Dedifferentiated amniotic fluid mesenchymal stem cell (primary cell): Measurements from ENCODE around the gene RPL18A.

Source experiments
- DNase-seq: peaks from one replicate; pipeline ENCODE4 v3.0.0-alpha.2; 2016; ENCODE audit errors: extremely low spot score

RPL18A gene

DNA sequence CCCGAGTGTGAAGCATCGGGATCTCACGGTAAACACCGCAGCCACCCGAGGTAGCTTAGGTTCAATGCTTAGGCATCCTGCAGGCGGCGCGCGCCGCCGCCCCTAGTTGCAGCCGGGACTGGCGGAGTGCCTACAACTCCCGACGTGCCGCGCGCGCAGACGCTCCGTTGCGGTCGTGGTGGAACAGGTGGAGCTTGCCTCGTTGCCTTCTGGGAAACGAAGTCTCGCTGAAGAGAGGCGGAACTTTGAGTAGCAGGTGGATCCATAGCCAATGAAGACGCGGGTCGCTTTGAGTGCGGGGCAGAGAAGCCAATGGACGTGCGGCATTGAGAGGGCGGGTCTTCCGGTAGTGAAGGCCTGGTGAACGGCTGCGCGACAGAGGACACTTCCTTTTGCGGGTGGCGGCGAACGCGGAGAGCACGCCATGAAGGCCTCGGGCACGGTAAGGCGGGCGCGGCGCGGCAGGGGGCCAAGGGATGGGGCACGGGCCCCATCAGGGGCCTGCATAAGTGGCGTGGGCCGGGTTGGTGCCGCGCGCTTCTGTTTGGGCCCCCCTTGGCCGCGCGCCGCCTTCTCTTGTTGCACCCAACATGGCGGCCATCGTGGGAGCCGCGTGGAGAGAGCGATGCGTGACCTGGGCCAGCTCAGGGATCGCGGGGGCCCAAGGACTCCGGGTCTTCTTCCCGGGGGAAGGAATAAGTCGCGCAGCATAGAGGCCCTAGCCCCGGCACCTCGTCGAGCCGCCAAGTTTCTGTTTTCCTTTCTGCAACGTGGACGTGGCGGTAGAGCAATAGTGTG is at the start of gene RPL18A:
Gene RPL18A (plus strand): TSS at position 378 of the 798 bp plus-strand sequence. CDS start 47 bp downstream, at position 425.
- DNase-seq: peak; percentile 100

DNA sequence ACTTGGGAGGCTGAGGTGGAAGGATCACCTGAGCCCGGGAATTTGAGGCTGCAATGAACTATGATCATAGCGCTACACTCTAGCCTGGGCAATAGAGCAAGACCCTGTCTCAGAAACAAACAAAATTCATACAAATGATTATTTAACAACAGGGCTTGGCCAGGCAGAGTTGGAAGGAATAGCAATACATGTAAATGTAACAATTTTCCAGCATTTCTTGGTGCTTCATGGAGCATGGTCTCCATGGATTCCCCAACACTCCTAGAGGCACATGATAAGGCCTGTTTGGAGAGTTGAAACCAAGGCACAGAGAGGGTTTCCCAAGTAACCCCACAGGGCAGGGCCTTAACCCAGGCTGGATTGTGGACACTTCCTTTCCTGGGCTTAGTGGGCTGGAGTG is 48.6 kb upstream of the RPL18A start:
- DNase-seq: no peak

DNA sequence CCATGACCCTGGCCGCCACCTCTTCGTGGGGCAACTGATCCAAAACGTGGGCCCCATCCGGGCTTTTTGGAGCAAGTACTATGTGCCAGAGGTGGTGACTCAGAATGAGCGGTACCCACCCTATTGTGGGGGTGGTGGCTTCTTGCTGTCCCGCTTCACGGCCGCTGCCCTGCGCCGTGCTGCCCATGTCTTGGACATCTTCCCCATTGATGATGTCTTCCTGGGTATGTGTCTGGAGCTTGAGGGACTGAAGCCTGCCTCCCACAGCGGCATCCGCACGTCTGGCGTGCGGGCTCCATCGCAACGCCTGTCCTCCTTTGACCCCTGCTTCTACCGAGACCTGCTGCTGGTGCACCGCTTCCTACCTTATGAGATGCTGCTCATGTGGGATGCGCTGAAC is 48.0 kb upstream of the RPL18A start:
- DNase-seq: no peak

DNA sequence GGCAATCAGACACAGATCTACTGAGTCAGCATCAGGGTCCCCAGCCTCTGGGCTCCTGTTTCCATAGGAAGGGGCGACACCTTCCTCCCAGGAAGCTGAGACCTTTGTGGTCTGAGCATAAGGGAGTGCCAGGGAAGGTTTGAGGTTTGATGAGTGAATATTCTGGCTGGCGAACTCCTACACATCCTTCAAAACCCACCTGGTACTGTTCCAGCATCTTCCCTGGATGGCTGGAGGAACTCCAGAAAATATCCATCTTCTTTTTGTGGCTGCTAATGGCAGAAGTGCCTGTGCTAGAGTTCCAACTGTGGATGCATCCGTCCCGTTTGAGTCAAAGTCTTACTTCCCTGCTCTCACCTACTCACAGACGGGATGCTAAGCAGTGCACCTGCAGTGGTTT is 47.6 kb upstream of the RPL18A start:
- no peak for DNase-seq

DNA sequence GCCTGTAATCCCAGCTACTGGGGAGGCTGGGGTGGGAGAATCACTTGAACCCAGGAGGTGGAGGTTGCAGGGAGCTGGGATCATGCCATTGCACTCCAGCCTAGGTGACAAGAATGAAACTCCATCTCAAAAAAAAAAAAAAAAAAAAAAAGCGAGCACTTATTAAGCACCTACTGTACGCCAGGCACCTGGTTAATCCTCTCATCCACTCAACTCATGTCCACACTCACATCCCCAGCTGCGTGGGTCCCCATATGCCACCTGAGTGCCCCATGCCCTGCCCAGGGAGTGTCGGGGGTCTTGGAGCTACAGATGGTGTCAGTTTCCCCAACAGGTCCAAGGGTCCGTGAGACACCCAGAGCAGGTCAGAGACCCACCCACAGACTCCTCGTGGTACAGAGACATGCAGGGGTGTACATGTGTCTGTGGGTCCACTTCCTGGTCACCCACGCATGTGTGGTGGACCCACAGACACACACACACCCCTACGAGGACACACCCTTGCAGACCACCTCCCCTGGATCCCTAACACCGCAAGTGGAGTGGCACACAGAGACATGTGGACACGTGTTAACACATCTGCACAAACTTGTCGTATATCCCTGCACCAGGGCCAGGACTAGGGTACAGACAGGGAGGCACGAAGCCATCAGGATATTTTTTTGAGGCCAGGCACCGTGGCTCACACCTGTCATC is 41.9 kb upstream of the RPL18A start:
- DNase-seq: no peak

DNA sequence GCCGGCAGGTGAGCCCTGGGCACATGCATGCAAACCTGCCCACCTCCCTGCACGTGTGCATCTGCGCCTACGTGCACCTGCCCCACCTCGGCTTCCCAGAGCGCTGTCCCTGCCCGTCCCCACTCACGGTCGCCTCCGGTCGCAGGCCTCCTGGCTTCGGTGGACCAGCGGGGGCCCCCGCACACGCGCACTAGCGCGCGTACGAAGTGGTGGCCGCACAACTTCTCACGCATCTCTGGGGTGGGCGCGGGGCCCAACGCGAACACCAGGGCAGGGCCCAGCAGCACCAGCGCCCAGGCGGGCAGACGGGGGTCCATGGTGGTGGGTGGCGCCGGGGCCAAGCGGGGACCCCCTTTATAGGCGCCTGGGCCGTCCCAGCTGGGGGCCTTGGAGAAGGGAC is 38.5 kb upstream of the RPL18A start, which contains the start of gene INSL3:
Gene INSL3 (minus strand): TSS at position 330 of the 400 bp plus-strand sequence. CDS start 13 bp downstream, at position 317.
- DNase-seq: no peak

DNA sequence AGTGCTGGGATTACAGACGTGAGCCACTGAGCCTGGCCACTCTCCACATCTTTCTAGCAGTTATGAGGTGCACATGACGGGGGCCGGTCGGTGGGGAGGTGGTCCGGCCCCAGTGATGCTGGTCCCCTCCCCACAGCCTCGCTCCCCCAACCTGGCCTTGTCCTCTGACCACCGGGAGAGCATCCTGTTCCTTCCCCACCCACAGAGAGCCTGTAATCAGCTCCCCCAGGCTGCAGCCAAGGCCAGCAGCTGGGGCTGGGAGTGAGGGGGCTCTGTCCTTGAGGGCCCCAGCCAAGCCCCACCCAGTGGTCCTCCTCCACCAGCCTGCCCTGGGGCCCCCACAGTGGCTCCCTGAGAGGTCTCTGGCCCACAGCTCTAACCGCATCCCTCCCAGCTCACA is 35.4 kb upstream of the RPL18A start:
- no peak for DNase-seq

DNA sequence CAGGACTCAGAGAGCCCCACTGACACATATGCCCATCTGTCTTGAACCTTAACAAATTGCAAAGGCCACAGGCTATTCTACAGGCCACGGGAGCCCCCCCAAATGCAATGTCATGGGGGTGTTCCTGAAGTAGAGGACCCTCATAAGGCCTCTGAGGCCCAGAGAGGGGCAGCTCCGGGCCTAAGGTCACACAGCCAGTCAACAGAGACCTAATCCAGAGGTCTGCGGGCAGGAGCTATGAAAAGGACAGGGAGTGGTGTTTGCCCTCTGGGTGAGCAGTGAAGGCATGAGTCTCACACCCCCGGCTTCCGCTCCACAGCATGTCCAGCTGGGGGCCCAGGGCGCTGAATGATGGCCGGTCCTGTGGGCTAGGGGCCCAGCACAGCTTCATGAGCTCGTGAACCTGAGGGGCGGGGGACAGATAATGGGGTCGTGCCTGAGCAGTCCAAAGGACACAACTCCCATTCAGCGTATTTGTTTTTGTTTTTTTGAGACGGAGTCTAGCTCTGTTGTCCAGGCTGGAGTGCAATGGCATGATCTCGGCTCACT is 33.1 kb upstream of the RPL18A start:
- DNase-seq: no peak

DNA sequence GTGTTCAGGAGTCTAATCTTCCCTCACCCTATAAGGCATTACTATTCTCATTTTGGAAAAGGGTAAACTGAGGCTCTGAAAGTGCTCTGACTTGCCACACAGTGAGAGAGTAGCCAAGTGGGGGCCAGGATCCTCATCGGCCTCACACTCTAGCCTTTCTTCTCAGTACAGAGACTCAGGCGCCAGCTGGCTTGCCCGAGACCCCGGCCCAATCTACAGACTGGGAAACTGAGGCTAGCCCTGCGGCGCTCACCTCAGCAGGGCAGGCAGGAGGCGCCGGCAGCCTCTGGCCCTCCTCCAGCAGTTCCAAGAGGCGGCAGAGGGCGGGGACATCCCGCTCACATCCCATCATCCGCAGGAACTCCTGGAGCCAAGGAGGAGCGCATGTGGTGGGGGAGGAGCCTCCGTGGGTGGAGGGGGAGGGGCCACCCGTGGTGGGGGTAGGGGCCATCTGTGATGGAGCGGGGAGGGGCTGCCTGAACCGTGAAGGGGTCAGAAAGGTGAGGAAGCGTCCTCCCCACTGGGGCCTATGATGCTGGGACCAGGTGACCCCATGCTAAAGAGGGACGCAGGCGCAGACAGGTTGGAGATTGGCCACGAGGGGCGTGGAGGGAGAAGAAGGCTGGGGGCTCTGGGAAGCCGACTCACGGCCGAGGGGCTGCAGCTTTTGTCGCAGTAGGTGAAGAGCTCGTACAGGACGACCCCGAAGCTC is 29.7 kb upstream of the RPL18A start:
- DNase-seq: no peak

DNA sequence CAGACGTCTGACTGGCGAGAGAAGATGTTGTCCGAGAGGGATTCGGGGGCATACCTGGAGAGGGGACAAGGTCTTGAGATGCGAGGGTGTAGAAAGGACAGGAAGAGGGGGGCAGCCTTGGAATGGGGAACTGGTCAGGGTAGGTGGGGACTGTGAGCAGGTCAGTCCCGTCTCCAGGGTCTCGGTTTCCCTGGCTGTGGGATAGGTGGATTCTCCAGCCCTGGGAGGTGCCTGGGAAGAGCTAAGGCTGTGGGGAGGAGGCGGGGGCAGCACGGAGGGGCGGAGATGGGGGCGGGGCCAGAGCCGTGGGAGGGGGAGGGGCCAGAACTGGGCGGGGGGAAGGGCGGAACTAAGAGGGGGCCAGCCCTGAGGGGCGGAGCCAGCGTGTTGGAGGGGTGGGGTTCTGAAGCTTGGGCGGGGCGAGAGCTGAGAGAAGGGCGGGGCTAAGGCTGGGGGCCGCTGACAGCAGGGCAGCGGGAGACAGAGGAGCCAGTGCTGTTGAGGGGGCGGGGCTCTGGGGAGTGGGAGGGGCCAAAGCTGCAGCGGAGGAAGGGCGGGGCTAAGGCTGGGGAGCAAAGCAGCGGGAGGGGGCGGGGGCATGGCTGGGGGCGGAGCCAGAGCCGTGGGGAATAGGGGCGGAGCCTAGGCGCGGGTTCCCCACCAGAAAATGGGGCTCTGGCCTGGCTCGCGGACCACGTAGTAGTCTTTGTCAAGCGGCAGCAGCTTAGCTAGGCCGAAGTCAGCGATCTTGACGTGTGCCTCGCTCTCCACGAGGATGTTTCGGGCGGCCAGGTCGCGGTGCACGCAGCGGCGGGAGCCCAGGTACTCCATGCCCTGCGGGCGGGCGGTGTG is 28.9 kb upstream of the RPL18A start:
- no peak for DNase-seq

DNA sequence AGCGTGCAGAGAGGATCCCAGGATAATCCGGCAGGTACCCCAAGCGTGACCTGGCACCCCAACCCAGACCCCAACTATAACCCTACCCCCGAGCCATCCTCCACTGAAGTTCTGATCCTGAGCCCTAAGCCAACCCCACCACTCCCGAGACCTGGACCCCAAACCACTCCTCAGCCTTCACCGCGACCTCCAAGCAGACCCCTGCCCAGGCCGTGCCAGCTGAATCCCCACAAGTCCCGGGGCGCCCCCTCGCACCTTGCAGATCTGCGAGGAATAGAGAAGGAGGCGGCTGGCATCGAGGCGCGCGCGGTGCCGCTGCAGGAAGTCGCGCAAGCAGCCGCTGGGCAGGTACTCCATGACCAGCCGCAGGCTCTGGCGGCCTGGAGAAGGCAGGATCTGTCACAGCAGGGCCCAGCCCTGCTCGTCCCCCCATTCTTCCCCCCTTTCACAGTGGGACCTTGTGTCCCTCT is 28.3 kb upstream of the RPL18A start:
- DNase-seq: no peak

DNA sequence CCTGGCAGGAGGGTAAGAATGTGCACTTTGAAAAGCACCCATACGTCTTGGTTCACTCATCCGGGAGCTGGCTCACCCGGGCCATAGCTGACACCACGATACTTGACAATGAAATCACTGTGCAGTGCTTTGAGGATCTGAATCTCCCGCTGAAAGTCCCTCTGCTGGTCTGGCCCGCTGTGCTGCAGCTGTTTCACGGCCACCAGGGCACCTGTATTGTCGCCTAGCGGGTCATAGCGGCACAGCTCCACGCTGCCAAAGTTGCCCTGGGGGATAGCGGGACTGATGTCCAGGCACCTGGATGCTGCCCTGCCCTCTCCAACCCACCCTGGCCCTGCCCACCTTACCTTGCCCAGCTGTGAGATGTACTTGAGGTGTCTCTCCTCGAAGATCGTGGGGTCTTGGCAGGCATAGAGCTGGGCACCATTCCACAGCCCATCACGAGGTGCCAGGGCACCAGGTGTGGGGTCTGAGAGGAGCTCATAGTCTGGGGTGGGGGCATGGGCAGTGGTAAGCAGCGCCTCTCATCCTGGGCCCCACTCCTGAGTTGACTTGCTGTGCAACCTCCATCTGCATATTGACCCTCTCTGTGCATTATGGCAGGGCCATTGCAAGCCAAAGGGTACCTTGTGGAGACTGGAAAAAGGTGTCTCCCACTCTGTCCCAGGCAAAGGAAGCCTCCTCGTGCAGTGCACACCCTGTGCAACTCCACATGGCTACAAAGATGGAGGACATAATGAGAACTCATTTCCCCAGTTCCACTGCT is 27.1 kb upstream of the RPL18A start:
- DNase-seq: no peak

DNA sequence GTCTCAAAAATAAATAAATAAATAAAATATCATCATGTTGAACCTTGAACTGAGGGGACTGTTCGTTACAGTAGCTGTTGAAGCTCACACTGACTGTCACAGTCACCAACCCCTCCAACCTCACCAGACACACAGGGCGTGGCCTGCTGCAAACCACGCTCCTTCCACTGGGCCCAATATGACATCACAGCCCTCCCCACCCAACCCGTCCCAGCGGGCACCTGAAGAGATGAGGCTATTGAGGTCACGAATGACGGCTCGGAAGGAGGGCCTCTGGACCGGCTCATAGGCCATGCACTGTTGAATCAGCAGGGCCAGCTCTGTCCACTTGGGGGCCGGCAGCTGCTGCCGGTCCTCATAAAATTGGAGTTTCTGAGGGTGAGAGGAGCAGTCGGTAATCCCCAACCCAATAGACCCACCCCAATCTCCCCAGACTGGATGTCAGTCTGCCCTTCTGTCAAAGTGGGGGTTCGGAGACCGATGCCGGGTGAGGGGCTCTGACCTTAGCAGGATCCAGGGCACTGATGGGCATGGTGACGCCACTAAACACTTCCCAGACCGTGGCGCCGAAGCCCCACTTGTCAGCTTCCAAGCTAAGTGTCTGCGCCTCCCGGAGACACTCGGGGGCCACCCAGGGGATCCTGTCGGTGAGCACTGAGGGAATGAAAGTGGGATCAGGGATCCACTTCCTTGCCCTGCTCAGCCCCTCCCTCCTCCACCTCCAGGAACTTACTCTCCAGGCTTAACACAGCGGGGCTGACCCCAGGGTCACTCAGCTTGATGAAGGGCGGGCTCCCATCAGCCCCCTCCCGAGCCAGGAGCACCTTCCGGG is 25.1 kb upstream of the RPL18A start:
- no peak for DNase-seq

DNA sequence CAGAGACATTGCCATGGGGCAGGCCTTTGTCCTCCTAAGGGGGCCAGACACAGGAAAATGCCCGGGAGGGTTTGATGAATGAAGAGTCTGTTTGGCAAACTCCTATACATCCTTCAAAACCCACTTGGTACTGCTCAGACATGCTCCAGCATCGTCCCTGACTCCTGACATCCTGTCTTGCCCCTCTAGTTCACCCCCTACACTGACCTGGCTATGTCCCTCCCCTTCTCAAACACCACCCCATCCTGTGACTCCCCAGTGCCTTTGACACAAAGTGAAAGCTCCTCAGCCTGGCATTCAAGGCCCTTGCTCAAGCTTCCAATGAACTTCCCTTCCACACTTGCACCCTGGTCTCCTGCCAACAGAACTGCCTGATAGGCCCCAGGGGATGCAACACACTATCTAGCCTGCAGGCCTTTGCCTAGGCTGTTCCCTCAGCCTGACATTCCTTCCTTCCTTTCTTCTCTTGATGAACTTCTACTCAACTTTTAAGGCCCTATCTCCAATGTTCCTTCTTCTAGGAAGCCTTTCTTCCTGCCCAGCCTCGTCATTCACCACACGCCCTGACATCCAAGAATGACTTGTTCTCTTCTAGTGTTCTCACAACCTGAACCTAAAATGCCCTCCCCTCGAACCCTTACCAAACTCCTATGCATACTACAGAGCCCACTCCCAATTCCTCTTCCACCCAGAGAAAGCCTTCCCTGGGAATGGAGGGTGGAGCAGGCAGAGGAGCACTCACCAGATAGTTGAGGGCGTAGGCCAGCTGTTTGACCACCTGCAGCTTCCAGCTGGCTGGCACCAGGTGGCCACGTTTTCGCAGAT is 24.3 kb upstream of the RPL18A start:
- DNase-seq: no peak

DNA sequence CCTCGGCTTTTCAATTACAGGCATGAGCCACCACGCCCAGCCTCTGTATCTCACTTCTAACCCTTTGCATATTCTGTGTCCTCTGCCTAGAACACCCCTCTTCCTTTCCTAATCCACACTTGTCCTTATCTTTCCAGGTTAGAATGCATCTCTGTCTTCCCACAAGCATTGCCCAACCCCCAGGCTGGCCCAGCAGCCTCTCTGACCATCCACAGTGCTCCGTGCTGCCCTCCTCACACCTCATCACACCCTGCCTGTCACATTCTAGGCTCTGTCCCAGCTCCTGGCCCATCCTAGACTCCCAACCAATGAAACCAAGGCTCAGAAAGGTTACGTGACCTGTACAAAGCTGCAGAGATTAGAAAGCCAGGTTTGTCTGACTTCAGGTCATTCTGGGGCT is 23.2 kb upstream of the RPL18A start:
- no peak for DNase-seq

DNA sequence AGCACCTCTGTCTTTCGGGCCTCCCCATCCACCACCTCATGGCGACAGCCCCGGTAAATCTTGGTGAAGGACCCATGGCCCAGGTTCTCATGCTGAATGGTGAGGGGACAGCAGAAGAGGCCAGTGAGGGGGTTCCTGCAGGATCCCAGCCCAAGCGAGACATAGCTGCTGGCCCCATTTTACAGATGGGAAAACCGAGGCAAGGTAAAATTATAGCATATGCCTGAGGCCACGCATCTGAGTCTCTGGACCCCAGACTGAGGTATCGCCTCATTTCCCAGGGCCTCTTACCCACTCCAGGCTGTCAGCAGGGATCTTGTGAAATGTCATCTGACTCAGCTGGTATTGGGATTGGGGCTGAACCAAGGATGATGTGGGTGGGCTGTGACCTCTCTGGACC is 21.7 kb upstream of the RPL18A start:
- DNase-seq: no peak

DNA sequence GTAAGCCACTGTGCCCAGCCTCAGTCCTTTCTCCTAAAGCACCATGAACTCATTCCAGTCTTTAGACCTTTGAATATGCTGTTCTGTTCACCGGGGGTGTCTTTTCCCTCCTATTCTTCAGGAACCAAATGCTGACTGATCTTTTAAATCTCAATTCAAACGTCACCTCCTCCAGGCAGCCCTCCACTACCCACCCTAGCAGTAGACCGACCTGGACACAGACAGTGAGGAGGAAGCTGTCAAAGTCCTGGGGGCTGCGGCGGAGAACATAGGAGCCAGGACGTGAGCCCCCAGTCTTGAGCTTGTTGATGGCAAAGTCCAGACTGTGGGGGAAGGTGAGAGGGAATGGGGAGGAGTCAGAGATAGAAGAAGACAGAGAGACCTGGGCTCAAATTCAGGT is 19.7 kb upstream of the RPL18A start:
- no peak for DNase-seq

DNA sequence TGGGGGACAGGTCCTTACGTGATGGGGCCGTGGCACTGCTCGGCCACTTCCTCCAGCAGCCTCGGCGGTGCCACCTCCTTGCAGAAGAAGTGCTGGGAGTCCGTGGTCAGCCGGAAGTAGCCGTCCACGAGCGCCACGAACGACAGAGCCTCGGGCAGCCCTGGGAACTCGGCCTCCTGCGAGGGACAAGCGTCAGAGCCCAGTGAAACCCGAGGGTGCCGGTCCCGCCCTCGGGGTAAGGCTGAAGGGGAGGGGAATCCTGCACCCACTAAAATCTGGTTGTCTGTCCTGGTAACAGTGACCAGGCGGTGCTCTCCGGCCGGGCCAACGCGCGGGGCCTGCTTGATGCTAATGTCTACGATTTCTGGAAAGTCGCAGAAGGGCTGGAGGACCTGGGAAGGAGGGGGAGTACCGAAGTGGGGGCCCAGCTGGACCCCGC is 18.3 kb upstream of the RPL18A start:
- DNase-seq: no peak
